Measurements from ENCODE around the gene EPHA3. TPM values are rescaled to one million over a fixed set of nuclear protein-coding genes. Genes with fewer than 3 reads are reported as not detected.

Gene EPHA3
- total and polyA plus RNA-seq, 4 donors: 0.44 to 2.7 (median 1.2) TPM

DNA sequence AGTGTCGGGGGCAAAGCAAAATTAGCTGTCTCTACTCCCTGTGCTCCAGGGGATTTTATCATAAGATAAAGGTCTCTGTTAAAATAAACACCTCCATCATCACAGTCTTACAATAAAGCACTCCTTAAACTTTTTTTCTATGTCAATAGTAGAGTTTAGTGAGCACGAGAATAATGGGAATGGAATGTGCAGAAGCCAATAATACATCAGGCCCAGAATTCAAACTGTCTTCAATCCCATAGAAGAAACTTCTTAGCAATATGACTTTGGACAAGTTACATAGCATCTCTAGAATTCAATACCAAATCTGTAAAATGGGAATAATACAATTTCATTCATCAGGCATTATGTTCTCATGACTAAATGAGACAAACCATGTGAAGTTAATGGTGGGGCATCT is 49.0 kb upstream of the EPHA3 start:
- no peaks in the 10 kb centered on the region for H3K9me3 ChIP-seq (ENCODE audit: control insufficient read depth in 4 of 4, low read length in 3 of 4)
- no peak overlapping the region for H3K27ac ChIP-seq (ENCODE audit: low read depth in 1 of 2, low read length in 2 of 2)
- H3K36me3 ChIP-seq (ENCODE audit: control insufficient read depth in 4 of 4, insufficient read depth in 3 of 4, low read depth in 1 of 4, low read length in 3 of 4): no peaks in the 10 kb centered on the region
- no peaks in the 10 kb centered on the region for H3K4me1 ChIP-seq (ENCODE audit: control insufficient read depth in 4 of 4, insufficient read depth in 4 of 4, low read length in 3 of 4)
- no peak overlapping the region for H3K4me3 ChIP-seq (ENCODE audit: low read depth in 1 of 3, low read length in 3 of 3)
- no peak for TF ChIP-seq FOXA1 (IDR thresholded peaks at IDR 0.05)
- TF ChIP-seq RXRA (IDR thresholded peaks at IDR 0.05): no peak
- no peak for TF ChIP-seq NR2F2 (IDR thresholded peaks at IDR 0.05)
- TF ChIP-seq, protein P1, sequence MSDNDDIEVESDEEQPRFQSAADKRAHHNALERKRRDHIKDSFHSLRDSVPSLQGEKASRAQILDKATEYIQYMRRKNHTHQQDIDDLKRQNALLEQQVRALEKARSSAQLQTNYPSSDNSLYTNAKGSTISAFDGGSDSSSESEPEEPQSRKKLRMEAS (IDR thresholded peaks at IDR 0.05): no peak
- TF ChIP-seq, protein P2, sequence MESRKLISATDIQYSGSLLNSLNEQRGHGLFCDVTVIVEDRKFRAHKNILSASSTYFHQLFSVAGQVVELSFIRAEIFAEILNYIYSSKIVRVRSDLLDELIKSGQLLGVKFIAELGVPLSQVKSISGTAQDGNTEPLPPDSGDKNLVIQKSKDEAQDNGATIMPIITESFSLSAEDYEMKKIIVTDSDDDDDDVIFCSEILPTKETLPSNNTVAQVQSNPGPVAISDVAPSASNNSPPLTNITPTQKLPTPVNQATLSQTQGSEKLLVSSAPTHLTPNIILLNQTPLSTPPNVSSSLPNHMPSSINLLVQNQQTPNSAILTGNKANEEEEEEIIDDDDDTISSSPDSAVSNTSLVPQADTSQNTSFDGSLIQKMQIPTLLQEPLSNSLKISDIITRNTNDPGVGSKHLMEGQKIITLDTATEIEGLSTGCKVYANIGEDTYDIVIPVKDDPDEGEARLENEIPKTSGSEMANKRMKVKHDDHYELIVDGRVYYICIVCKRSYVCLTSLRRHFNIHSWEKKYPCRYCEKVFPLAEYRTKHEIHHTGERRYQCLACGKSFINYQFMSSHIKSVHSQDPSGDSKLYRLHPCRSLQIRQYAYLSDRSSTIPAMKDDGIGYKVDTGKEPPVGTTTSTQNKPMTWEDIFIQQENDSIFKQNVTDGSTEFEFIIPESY (IDR thresholded peaks at IDR 0.05): no peak
- TF ChIP-seq HNF4A (conservative IDR thresholded peaks at IDR 0.05): no peak
- no peak for TF ChIP-seq SP1 (IDR thresholded peaks at IDR 0.05)
- no peak for TF ChIP-seq GABPA (IDR thresholded peaks at IDR 0.05 in 1 of 2, conservative IDR thresholded peaks at IDR 0.05 in 1 of 2)
- TF ChIP-seq, protein P3, sequence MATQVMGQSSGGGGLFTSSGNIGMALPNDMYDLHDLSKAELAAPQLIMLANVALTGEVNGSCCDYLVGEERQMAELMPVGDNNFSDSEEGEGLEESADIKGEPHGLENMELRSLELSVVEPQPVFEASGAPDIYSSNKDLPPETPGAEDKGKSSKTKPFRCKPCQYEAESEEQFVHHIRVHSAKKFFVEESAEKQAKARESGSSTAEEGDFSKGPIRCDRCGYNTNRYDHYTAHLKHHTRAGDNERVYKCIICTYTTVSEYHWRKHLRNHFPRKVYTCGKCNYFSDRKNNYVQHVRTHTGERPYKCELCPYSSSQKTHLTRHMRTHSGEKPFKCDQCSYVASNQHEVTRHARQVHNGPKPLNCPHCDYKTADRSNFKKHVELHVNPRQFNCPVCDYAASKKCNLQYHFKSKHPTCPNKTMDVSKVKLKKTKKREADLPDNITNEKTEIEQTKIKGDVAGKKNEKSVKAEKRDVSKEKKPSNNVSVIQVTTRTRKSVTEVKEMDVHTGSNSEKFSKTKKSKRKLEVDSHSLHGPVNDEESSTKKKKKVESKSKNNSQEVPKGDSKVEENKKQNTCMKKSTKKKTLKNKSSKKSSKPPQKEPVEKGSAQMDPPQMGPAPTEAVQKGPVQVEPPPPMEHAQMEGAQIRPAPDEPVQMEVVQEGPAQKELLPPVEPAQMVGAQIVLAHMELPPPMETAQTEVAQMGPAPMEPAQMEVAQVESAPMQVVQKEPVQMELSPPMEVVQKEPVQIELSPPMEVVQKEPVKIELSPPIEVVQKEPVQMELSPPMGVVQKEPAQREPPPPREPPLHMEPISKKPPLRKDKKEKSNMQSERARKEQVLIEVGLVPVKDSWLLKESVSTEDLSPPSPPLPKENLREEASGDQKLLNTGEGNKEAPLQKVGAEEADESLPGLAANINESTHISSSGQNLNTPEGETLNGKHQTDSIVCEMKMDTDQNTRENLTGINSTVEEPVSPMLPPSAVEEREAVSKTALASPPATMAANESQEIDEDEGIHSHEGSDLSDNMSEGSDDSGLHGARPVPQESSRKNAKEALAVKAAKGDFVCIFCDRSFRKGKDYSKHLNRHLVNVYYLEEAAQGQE (IDR thresholded peaks at IDR 0.05): no peak
- no peak for TF ChIP-seq RAD21 (IDR thresholded peaks at IDR 0.05)
- TF ChIP-seq JUND (IDR thresholded peaks at IDR 0.05): no peak
- 73% methylated on average over 2 of the region's 2 CpGs for WGBS
- DNase-seq (ENCODE audit: low spot score): no peak
- no peaks in the 10 kb centered on the region for H3K27me3 ChIP-seq (ENCODE audit: control insufficient read depth in 4 of 4, insufficient read depth in 4 of 4, low read length in 3 of 4)
- H3K9ac ChIP-seq (ENCODE audit: low read depth in 1 of 2, low read length in 2 of 2): no peak overlapping the region

DNA sequence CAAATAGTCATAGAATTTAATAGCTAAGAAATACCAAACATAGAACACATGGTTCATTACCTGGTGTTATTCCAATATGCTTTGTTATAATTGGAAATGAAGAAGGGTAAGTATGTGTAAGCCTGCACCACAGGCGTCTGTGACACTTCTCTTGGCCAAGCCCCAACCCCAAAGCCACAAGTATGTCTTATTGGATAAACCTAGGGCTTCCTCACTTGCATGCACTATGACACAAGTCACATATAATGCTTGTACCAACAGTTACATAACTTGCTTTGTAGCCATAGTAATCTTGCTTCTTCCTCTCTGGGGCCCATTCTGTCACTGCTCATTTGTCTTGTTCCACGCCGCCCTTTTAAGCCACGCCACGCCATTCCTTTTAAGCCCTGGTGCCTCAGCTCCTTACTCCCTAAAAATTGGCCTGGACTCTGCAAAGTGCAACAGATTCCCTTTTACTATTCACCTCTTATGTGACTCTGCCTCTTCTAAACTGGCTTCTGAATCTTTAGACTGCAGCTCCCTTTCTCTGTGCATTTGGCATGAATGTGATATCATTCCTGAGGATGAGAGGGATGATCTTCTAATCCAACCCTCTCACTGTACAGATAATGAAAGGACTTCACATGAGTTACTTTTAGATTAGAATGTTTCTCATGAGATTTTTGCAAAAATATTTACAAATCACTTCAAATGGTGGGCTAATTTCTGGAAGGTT is 48.1 kb upstream of the EPHA3 start:
- H3K4me1 ChIP-seq (ENCODE audit: control insufficient read depth in 4 of 4, insufficient read depth in 4 of 4, low read length in 3 of 4): no peaks in the 10 kb centered on the region
- no peak for DNase-seq (ENCODE audit: low spot score)
- H3K27ac ChIP-seq (ENCODE audit: low read depth in 1 of 2, low read length in 2 of 2): no peak overlapping the region
- no peaks in the 10 kb centered on the region for H3K9me3 ChIP-seq (ENCODE audit: control insufficient read depth in 4 of 4, low read length in 3 of 4)
- no peaks in the 10 kb centered on the region for H3K36me3 ChIP-seq (ENCODE audit: control insufficient read depth in 4 of 4, insufficient read depth in 3 of 4, low read depth in 1 of 4, low read length in 3 of 4)
- TF ChIP-seq YY1 (IDR thresholded peaks at IDR 0.05): no peak
- TF ChIP-seq FOXA1 (IDR thresholded peaks at IDR 0.05): no peak
- TF ChIP-seq JUND (IDR thresholded peaks at IDR 0.05): no peak
- TF ChIP-seq, protein P1 (IDR thresholded peaks at IDR 0.05): no peak
- TF ChIP-seq TAF1 (conservative IDR thresholded peaks at IDR 0.05): no peak
- TF ChIP-seq RXRA (IDR thresholded peaks at IDR 0.05): no peak
- TF ChIP-seq SP1 (IDR thresholded peaks at IDR 0.05): no peak
- TF ChIP-seq, protein P2 (IDR thresholded peaks at IDR 0.05): no peak
- no peak for TF ChIP-seq NR2F2 (IDR thresholded peaks at IDR 0.05)
- TF ChIP-seq HNF4A (conservative IDR thresholded peaks at IDR 0.05): no peak
- no peak for TF ChIP-seq HNF4G (IDR thresholded peaks at IDR 0.05)
- no peak for TF ChIP-seq EGR1 (IDR thresholded peaks at IDR 0.05; ENCODE audit: low read depth in 2 of 2)
- H3K4me3 ChIP-seq (ENCODE audit: low read depth in 1 of 3, low read length in 3 of 3): no peak overlapping the region
- H3K9ac ChIP-seq (ENCODE audit: low read depth in 1 of 2, low read length in 2 of 2): no peak overlapping the region
- WGBS: 66% methylated on average over 5 of the region's 5 CpGs
- H3K27me3 ChIP-seq (ENCODE audit: control insufficient read depth in 4 of 4, insufficient read depth in 4 of 4, low read length in 3 of 4): no peaks in the 10 kb centered on the region

All from liver (tissue), 9 donors.